Endothelial cell (in vitro differentiated cells): ENCODE measurements around the gene WSB2. TPM values are rescaled to one million over a fixed set of nuclear protein-coding genes. Genes with fewer than 3 reads are reported as not detected.

Experiments used
- DNase-seq: peaks from one replicate; pipeline ENCODE4 v3.0.0; 2021; ENCODE audit warnings: low spot score
- H3K27ac Mint-ChIP-seq: one replicate; pipeline ENCODE4 v1.8.0; 2021; ENCODE audit warnings: mixed read lengths, inconsistent platforms; ENCODE audit not compliant: unreplicated experiment
- H3K27me3 Mint-ChIP-seq: one replicate; pipeline ENCODE4 v1.8.0; 2021; ENCODE audit warnings: mild to moderate bottlenecking, moderate library complexity, mixed read lengths, inconsistent platforms; ENCODE audit not compliant: unreplicated experiment
- H3K36me3 Mint-ChIP-seq: one replicate; pipeline ENCODE4 v1.8.0; 2021; ENCODE audit warnings: mild to moderate bottlenecking, low read depth, mixed read lengths, inconsistent platforms; ENCODE audit not compliant: unreplicated experiment
- H3K4me1 Mint-ChIP-seq: one replicate; pipeline ENCODE4 v1.8.0; 2021; ENCODE audit warnings: mild to moderate bottlenecking, mixed read lengths, inconsistent platforms; ENCODE audit not compliant: unreplicated experiment
- H3K4me3 Mint-ChIP-seq: one replicate; pipeline ENCODE4 v1.8.0; 2021; ENCODE audit warnings: mild to moderate bottlenecking, mixed read lengths, inconsistent platforms; ENCODE audit not compliant: unreplicated experiment
- H3K9me3 Mint-ChIP-seq: one replicate; pipeline ENCODE4 v1.8.0; 2021; ENCODE audit warnings: mixed read lengths, inconsistent platforms; ENCODE audit not compliant: unreplicated experiment
- total RNA-seq: library from RNA; stranded (reverse); fragmentation: NEBNext Ultra II Directional; extraction: Animal tissue kit (Norgen Biotek cat#: 25700); gene quantifications from one replicate; pipeline ENCODE4 v1.2.1, GENCODE V29; 2021; ENCODE audit not compliant: unreplicated experiment
- TF ChIP-seq, protein P1 (sequence below): fragments of 200-600 bp; sonication (generic); IDR thresholded peaks from one replicate; pipeline ENCODE4 v1.5.0; 2021; ENCODE audit warnings: antibody characterized with exemption; ENCODE audit not compliant: unreplicated experiment

The WSB2 gene
- total RNA-seq, 1 donor from 2014 or later: 76.7 TPM

DNA sequence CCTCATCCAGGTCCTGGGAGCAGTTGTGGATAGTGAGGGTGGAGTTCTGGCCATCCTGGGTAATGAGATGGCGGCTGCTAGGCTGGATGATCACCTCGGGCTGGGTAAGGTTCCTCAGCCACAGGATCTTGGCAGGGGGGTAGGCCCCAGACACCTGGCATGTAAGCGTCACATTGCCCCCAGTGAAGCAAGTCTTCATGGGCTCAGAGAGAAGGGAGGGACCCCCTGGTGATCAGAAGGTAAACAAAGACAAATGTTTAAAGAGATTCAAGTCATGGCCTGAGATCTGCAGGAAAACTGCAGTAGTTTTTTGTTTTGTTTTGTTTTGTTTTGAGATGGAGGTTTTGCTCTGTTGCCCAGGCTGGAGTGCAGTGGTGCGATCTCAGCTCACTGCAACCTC lies 12.8 kb upstream of the WSB2 start:
- peaks cover 4% of the 10 kb centered on the region for H3K27me3 Mint-ChIP-seq
- H3K9me3 Mint-ChIP-seq: no peaks in the 10 kb centered on the region
- peaks cover 45% of the 10 kb centered on the region for H3K36me3 Mint-ChIP-seq
- DNase-seq: no peak
- TF ChIP-seq, protein P1, sequence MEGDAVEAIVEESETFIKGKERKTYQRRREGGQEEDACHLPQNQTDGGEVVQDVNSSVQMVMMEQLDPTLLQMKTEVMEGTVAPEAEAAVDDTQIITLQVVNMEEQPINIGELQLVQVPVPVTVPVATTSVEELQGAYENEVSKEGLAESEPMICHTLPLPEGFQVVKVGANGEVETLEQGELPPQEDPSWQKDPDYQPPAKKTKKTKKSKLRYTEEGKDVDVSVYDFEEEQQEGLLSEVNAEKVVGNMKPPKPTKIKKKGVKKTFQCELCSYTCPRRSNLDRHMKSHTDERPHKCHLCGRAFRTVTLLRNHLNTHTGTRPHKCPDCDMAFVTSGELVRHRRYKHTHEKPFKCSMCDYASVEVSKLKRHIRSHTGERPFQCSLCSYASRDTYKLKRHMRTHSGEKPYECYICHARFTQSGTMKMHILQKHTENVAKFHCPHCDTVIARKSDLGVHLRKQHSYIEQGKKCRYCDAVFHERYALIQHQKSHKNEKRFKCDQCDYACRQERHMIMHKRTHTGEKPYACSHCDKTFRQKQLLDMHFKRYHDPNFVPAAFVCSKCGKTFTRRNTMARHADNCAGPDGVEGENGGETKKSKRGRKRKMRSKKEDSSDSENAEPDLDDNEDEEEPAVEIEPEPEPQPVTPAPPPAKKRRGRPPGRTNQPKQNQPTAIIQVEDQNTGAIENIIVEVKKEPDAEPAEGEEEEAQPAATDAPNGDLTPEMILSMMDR: no peak
- no peak overlapping the region for H3K4me3 Mint-ChIP-seq
- no peak overlapping the region for H3K27ac Mint-ChIP-seq
- H3K4me1 Mint-ChIP-seq: no peaks in the 10 kb centered on the region

DNA sequence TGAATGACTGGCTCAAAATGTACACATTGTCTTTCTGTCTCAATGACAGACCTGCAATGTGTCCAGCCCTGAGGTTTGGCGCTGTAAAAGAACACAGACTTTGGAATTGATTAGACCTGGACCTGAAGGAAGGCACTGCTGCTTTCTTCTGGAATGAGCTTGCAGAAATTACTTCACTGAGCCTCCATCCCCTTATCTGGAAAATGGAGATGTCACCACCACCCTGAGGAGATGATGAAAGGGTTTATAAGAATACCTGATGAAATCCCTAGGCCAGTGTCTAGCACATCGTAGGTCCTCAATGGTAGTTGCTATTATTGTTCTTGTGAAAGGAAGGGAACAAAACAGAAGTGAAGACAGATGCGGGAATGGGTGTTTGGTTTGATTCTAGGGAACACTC lies 9.7 kb upstream of the WSB2 start:
- Mint-ChIP-seq H3K9me3 (no peaks in the 10 kb centered on the region), H3K27ac (no peak overlapping the region), H3K27me3 (peaks cover 7% of the 10 kb centered on the region), H3K36me3 (peaks cover 49% of the 10 kb centered on the region), H3K4me3 (peak overlapping the region; percentile 19), H3K4me1 (peaks cover 11% of the 10 kb centered on the region)
- no peak for DNase-seq
- TF ChIP-seq, protein P1: no peak

DNA sequence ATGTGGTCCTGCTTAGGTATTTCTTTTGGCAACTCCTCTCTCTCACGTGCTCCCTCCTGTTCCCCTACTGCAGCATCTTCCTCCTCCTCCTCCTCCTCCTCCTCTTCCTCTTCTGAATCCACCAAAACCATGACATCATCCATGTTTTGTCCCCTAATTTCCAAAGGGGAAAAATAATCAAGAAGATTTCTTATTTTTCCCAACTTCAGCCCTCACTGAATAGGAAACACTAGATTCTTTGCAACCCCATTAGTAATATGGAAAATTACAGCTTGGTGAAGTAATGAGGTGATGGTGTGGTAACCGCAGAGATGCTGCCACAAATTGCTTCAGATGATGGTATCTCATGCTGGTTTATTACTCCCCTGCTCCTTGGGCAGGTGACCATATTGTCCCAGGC lies 7.5 kb upstream of the WSB2 start:
- TF ChIP-seq, protein P1: no peak
- peaks cover 8% of the 10 kb centered on the region for H3K27me3 Mint-ChIP-seq
- peaks cover 32% of the 10 kb centered on the region for H3K4me1 Mint-ChIP-seq
- no peak for DNase-seq
- peaks cover 46% of the 10 kb centered on the region for H3K36me3 Mint-ChIP-seq
- no peak overlapping the region for H3K4me3 Mint-ChIP-seq
- no peaks in the 10 kb centered on the region for H3K9me3 Mint-ChIP-seq
- no peak overlapping the region for H3K27ac Mint-ChIP-seq

DNA sequence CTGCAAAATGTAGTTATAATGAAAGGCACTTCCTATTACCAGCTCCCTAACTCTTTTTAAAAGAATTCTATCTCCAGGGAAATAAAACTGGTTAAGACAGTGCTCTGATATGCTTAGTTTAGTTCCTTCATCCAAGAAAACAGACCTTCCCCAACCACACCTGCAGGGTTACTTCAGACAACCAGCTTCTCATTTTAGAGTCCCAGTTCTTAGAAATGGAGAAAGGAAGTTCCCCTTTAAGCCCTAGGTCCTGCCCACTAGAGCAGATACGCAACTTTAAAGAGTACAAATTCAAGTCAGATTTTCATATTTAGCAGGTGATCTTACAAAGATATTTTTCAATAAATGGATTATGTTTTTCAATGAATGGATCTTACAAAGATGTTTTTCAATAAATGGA lies 4.4 kb upstream of the WSB2 start:
- no peak for DNase-seq
- H3K27me3 Mint-ChIP-seq: peaks cover 19% of the 10 kb centered on the region
- TF ChIP-seq, protein P1: no peak
- peaks cover 36% of the 10 kb centered on the region for H3K36me3 Mint-ChIP-seq
- H3K9me3 Mint-ChIP-seq: no peaks in the 10 kb centered on the region
- peak overlapping the region; percentile 73 for H3K4me3 Mint-ChIP-seq
- H3K4me1 Mint-ChIP-seq: peaks cover 46% of the 10 kb centered on the region
- peak overlapping the region; percentile 76 for H3K27ac Mint-ChIP-seq

DNA sequence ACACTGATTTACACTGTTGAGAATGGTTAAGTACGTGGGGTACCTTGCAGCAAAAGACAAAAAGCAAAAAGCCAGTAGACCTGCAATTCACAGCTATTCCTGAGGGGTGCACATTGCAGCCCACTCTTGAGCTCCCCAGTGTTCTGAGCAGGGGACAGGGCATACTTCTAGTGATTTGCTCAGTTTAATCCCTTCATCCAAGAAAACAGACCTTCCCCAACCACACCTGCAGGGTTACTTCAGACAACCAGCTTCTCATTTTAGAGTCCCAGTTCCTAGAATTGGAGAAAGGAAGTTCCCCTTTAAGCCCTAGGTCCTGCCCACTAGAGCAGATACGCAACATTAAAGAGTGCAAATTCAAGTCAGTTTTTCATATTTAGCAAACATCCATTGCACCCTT lies 3.6 kb upstream of the WSB2 start:
- H3K4me3 Mint-ChIP-seq: peak overlapping the region; percentile 47
- no peaks in the 10 kb centered on the region for H3K9me3 Mint-ChIP-seq
- H3K4me1 Mint-ChIP-seq: peaks cover 51% of the 10 kb centered on the region
- H3K27me3 Mint-ChIP-seq: peaks cover 25% of the 10 kb centered on the region
- DNase-seq: peak; percentile 27
- H3K27ac Mint-ChIP-seq: peak overlapping the region; percentile 98
- H3K36me3 Mint-ChIP-seq: peaks cover 39% of the 10 kb centered on the region
- TF ChIP-seq, protein P1: peak; percentile 20
